GM12878 (cell line): ENCODE data around the gene PGLYRP2. TPM values are rescaled to one million over a fixed set of nuclear protein-coding genes. Genes with fewer than 3 reads are reported as not detected.

Experiments
- ATAC-seq: fragments of 200-7000 bp; cut with Tn5 transposase; 3 replicates; pipeline ENCODE4 v1.9.1; 2020; ENCODE audit warnings: mild to moderate bottlenecking, moderate library complexity
- BruUV-seq: library from RNA; stranded (reverse); fragments of 400-500 nt; replicated peaks from 2 replicates; lab custom pipeline; 2021; lab: Mats Ljungman, UMichigan
- CTCF ChIA-PET: fragments of 300-600 bp; sonication (Branson Sonifier 250); formaldehyde crosslinking; extraction: SDS; loops from one replicate; lab custom pipeline; 2021; ENCODE audit warnings: inconsistent platforms; lab: Yijun Ruan, JAX
- POLR2A ChIA-PET: fragments of 350-600 bp; formaldehyde crosslinking; extraction: SDS; loops from one replicate; lab custom pipeline; 2021; ENCODE audit warnings: inconsistent platforms; lab: Charles Lee
- RAD21 ChIA-PET: fragments of 300-600 bp; sonication (Branson Sonifier 250); formaldehyde crosslinking; loops from one replicate; lab custom pipeline; 2023; ENCODE audit warnings: antibody characterized with exemption; ENCODE audit not compliant: unreplicated experiment; lab: Charles Lee
- SMC1A ChIA-PET: fragments of 300-600 bp; sonication (Branson Sonifier 250); formaldehyde crosslinking; loops from one replicate; lab custom pipeline; 2023; ENCODE audit not compliant: unreplicated experiment, uncharacterized antibody; lab: Charles Lee
- DNase-seq: peaks from one replicate; pipeline ENCODE4 v3.0.0-alpha.2; 2011; ENCODE audit warnings: low read depth, low spot score
- FAIRE-seq: peaks from 3 replicates; lab custom pipeline; 2011; peaks lifted over from hg19 to GRCh38; lab: Jason Lieb, UNC
- H2AFZ ChIP-seq: 2 replicates; pipeline ENCODE4 v1.6.0; 2011; ENCODE audit warnings: low read depth, low read length, control low read depth; ENCODE audit not compliant: control insufficient read depth
- H3K27ac ChIP-seq: 2 replicates; pipeline ENCODE4 v1.5.1; 2011; ENCODE audit warnings: control low read depth; ENCODE audit not compliant: control insufficient read depth, insufficient read depth
- H3K27me3 ChIP-seq, 2 experiments: replicated peaks in 1 of 2; 2 replicates each; pipeline versions ENCODE4 v1.6.0 to v1.6.1; 2011; ENCODE audit warnings: low read length in 1 of 2; ENCODE audit not compliant: control insufficient read depth in 2 of 2, insufficient read depth in 2 of 2
- H3K36me3 ChIP-seq, 2 experiments: 2 replicates each; pipeline ENCODE4 v1.5.1; 2011; ENCODE audit warnings: low read length in 1 of 2; ENCODE audit not compliant: control insufficient read depth in 2 of 2, insufficient read depth in 2 of 2
- H3K4me1 ChIP-seq: 2 replicates; pipeline ENCODE4 v1.6.1; 2011; ENCODE audit warnings: mild to moderate bottlenecking, low read length, moderate library complexity, mixed read lengths; ENCODE audit not compliant: control insufficient read depth, insufficient read depth
- H3K4me2 ChIP-seq: 2 replicates; pipeline ENCODE4 v1.6.0; 2011; ENCODE audit warnings: control low read depth; ENCODE audit not compliant: control insufficient read depth, insufficient read depth
- H3K4me3 ChIP-seq: fragments of 200-600 bp; sonication (generic); 2 replicates; pipeline ENCODE4 v1.5.1; 2016
- H3K79me2 ChIP-seq: 2 replicates; pipeline ENCODE4 v1.6.0; 2011; ENCODE audit warnings: low read length; ENCODE audit not compliant: control insufficient read depth, insufficient read depth
- H3K9ac ChIP-seq: 2 replicates; pipeline ENCODE4 v1.8.0; 2011; ENCODE audit warnings: low read length, control low read depth, mixed read lengths; ENCODE audit not compliant: control insufficient read depth, insufficient read depth
- H3K9me3 ChIP-seq: replicated peaks from 3 replicates; pipeline ENCODE4 v1.5.1; 2011; ENCODE audit warnings: mild to moderate bottlenecking, low read length; ENCODE audit not compliant: control insufficient read depth, insufficient read depth
- H4K20me1 ChIP-seq: 2 replicates; pipeline ENCODE4 v1.6.0; 2011; ENCODE audit not compliant: control insufficient read depth, insufficient read depth
- ATF7 ChIP-seq: fragments of 450-650 bp; IDR thresholded peaks from 2 replicates; pipeline ENCODE4 v1.6.1; 2016; ENCODE audit warnings: low read depth, mild to moderate bottlenecking
- CREM ChIP-seq: IDR thresholded peaks from 2 replicates; pipeline ENCODE4 v1.6.1; 2014; ENCODE audit warnings: antibody characterized with exemption, low read depth
- E2F4 ChIP-seq: IDR thresholded peaks from 2 replicates; pipeline ENCODE4 v1.6.1; 2012; ENCODE audit warnings: low read depth, low read length, improper control_type of control experiment
- FOXM1 ChIP-seq: IDR thresholded peaks from 2 replicates; pipeline ENCODE4 v1.6.1; 2012; ENCODE audit warnings: low read depth, mild to moderate bottlenecking, inconsistent platforms, low read length, moderate library complexity
- MAX ChIP-seq: IDR thresholded peaks from 2 replicates; pipeline ENCODE4 v1.6.1; 2012; ENCODE audit warnings: low read depth, low read length, improper control_type of control experiment
- MLLT1 ChIP-seq: fragments of 450-650 bp; IDR thresholded peaks from 2 replicates; pipeline ENCODE4 v1.6.1; 2016; ENCODE audit warnings: mild to moderate bottlenecking
- MXI1 ChIP-seq: fragments of 150-350 bp; IDR thresholded peaks from 2 replicates; pipeline ENCODE4 v1.6.1; 2011; ENCODE audit warnings: low read depth, mild to moderate bottlenecking, inconsistent platforms, low read length, improper control_type of control experiment
- NFYA ChIP-seq: IDR thresholded peaks from 2 replicates; pipeline ENCODE4 v1.6.1; 2011; ENCODE audit warnings: low read depth, mild to moderate bottlenecking, low read length, improper control_type of control experiment, borderline replicate concordance
- NR2C1 ChIP-seq: fragments of 450-650 bp; IDR thresholded peaks from 2 replicates; pipeline ENCODE4 v1.6.1; 2017; ENCODE audit warnings: antibody characterized with exemption, mild to moderate bottlenecking, moderate library complexity
- PAX5 ChIP-seq: IDR thresholded peaks from 2 replicates; pipeline ENCODE4 v1.6.1; 2011; ENCODE audit warnings: low read depth, low read length, borderline replicate concordance
- POU2F2 ChIP-seq: IDR thresholded peaks from 3 replicates; pipeline ENCODE4 v1.6.1; 2011; ENCODE audit warnings: low read depth, mild to moderate bottlenecking, low read length, borderline replicate concordance
- RAD51 ChIP-seq: fragments of 450-650 bp; IDR thresholded peaks from 2 replicates; pipeline ENCODE4 v1.6.1; 2016; ENCODE audit warnings: moderate library complexity, mild to moderate bottlenecking, inconsistent platforms
- RFX5 ChIP-seq: IDR thresholded peaks from 2 replicates; pipeline ENCODE4 v1.6.1; 2011; ENCODE audit warnings: low read depth, low read length, improper control_type of control experiment
- SREBF2 ChIP-seq: IDR thresholded peaks from 2 replicates; pipeline ENCODE4 v1.6.1; 2012; ENCODE audit warnings: mild to moderate bottlenecking, low read length
- SRF ChIP-seq, 2 experiments: IDR thresholded peaks; 2 replicates each; pipeline ENCODE4 v1.6.1; 2011; ENCODE audit warnings: low read depth in 2 of 2, low read length in 2 of 2, mild to moderate bottlenecking in 1 of 2, moderate library complexity in 1 of 2
- ZNF274 ChIP-seq: IDR thresholded peaks from one replicate; pipeline ENCODE4 v1.8.0; 2011; ENCODE audit not compliant: insufficient read length, insufficient read depth
- WGBS: methylation state at CpG from one replicate; pipeline ENCODE4 v1.1.6; 2016; ENCODE audit warnings: low lambda C conversion rate; ENCODE audit not compliant: insufficient replicate concordance, insufficient coverage; ENCODE audit errors: missing lambda C conversion rate; 5-methylcytosine and 5-hydroxymethylcytosine counted together
- in situ Hi-C: fragments of 300-500 bp; cut with MboI; formaldehyde crosslinking; loops from 9 replicates; pipeline ENCODE4 v1.14.3; 2018; ENCODE audit warnings: mixed read lengths
- intact Hi-C: fragments of 100-400 bp; cut with micrococcal nuclease; formaldehyde crosslinking; loops from one replicate; pipeline ENCODE4 v1.14.2; 2022; ENCODE audit not compliant: unreplicated experiment
- polyA plus RNA-seq, 11 experiments: library from polyadenylated mRNA; depleted of rRNA in 4 of 11; unstranded in 6 of 11; stranded (reverse) in 5 of 11; fragments of >200 nt; fragmentation: Nextera tagmentation in 4 of 11; fragmentation: Illumina TruSeq in 1 of 11; extraction: Ambion mirVana in 4 of 11; extraction: Trizol in 1 of 11; gene quantifications; 1 replicate in 1 of 11; 2 replicates in 10 of 11; pipeline versions ENCODE4 v1.2.1 to v1.2.3, GENCODE V29; 2011 to 2016; ENCODE audit warnings: inconsistent platforms in 2 of 11, missing spikeins in 2 of 11, low read depth in 1 of 11
- total RNA-seq, 4 experiments: library from RNA; depleted of rRNA in 3 of 4; stranded (reverse); fragments of >200 nt in 3 of 4; fragmentation: Illumina TruSeq in 1 of 4; extraction: Trizol in 1 of 4; gene quantifications; 2 replicates each; pipeline versions ENCODE4 v1.2.1 to v1.2.3, GENCODE V29; 2013 to 2021

The PGLYRP2 gene
- total and polyA plus RNA-seq, 10 of the 15 experiments (the other 5 are each of a cell fraction or from before 2014, with no cell fraction given): 0.15 to 0.48 (median 0.26) TPM; not detected in 5

- POLR2A ChIA-PET: no interaction called here
- SMC1A ChIA-PET: no interaction called here
- FAIRE-seq (no peak), DNase-seq (no peak), ATAC-seq (no peak)
- in situ Hi-C loops (no loop called here), intact Hi-C loops (no loop called here)
- Histone ChIP-seq H3K9ac (no peak overlapping the region), H3K4me3 (no peak overlapping the region), H3K4me1 (no peaks in the 10 kb centered on the region), H4K20me1 (no peaks in the 10 kb centered on the region), H3K9me3 (no peaks in the 10 kb centered on the region; the same call in 1 of the 3 replicates), H3K36me3 (no peaks in the 10 kb centered on the region), H3K4me2 (no peak overlapping the region), H2AFZ (no peak overlapping the region), H3K27me3 (peaks cover 0 to 2% of the 10 kb centered on the region in 2 experiments; a peak in 2 of 4 replicates), H3K79me2 (no peaks in the 10 kb centered on the region), H3K27ac (no peak overlapping the region)
- 67% methylated on average over 18 of the region's 19 CpGs for WGBS
- TF ChIP-seq PAX5 (no peak), E2F4 (no peak), NR2C1 (no peak), MAX (no peak), ZNF274 (no peak), MLLT1 (no peak), FOXM1 (no peak), RFX5 (no peak), CREM (no peak), MXI1 (no peak), POU2F2 (no peak), SRF (IDR thresholded peaks at IDR 0.05; ENCODE audit: low read depth in 2 of 2, low read length in 2 of 2) (no peak), ATF7 (no peak), NFYA (no peak), RAD51 (no peak), SREBF2 (no peak)
- CTCF ChIA-PET: no interaction called here
- no TSS peak for BruUV-seq
- RAD21 ChIA-PET: no interaction called here
Measured at GRCh38 chr19:15511671-15512424, 32.5 kb upstream of the PGLYRP2 start.
